ENCODE measurements around the gene VWA1.
A peak's percentile ranks its signal among the peaks of the same experiment; 100 is the strongest.

VWA1 gene, protein sequence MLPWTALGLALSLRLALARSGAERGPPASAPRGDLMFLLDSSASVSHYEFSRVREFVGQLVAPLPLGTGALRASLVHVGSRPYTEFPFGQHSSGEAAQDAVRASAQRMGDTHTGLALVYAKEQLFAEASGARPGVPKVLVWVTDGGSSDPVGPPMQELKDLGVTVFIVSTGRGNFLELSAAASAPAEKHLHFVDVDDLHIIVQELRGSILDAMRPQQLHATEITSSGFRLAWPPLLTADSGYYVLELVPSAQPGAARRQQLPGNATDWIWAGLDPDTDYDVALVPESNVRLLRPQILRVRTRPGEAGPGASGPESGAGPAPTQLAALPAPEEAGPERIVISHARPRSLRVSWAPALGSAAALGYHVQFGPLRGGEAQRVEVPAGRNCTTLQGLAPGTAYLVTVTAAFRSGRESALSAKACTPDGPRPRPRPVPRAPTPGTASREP

DNA sequence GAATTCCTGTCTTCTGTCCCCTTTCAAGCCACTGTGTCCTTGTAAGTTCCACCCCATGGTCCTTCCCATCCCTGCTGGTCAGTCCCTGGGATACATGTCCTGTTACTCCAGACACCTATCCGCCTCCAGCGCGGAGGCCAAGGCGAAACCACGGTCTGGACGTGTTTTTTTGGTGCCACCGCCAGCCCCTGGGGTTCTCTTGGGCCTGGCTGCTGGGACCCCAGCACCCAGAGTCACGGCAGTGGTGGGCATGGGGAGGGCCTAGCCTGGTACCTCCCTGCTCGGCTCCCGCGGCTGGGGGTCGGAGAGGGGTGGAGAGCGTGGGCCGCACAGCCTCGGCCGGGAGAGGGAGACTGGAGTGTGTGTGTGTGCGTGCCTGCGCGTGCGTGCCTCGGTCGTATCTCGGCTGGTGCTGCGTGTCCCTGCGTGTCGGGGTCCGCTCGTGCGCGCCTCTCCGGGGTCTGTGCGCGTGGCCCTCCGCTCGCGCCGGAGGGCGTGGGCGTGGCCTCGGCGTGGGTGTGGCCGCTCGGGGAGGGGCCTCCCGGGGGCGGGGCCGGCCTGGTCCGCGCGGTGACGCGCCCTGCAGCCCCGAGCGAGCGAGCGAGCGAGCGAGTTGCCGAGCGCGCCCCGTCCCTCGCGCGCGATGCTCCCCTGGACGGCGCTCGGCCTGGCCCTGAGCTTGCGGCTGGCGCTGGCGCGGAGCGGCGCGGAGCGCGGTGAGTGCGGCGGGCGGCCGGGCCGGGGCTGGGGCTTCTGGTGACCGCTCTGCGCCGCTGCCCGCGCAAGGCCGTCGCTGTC is at the start of gene VWA1:
VWA1 (plus strand) TSS at position 585 of the 798 bp plus-strand sequence; CDS start at position 644, 59 bp downstream.
- DNase-seq (ENCODE audit: low spot score): peak; percentile 95

DNA sequence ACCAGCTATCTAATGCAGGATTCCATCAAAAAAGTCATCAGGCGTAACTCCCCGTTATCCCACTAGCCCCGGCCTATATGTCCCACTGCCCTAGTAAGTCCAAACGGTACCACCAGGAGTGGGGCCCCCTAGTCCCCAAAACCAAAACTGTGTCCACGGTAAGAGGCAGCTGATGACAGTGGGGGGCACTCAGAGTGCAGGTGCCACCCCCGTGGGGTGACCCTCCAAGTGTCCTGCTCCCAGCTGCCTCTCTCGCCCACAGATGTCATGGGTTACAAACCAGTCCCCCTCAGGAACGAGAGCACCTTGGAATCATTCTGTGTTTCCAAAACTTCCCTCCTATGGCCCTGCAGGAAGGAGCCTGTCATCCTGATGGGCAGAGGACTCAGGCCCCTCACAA is 49.6 kb upstream of the VWA1 start:
- no peak for DNase-seq (ENCODE audit: low spot score)

DNA sequence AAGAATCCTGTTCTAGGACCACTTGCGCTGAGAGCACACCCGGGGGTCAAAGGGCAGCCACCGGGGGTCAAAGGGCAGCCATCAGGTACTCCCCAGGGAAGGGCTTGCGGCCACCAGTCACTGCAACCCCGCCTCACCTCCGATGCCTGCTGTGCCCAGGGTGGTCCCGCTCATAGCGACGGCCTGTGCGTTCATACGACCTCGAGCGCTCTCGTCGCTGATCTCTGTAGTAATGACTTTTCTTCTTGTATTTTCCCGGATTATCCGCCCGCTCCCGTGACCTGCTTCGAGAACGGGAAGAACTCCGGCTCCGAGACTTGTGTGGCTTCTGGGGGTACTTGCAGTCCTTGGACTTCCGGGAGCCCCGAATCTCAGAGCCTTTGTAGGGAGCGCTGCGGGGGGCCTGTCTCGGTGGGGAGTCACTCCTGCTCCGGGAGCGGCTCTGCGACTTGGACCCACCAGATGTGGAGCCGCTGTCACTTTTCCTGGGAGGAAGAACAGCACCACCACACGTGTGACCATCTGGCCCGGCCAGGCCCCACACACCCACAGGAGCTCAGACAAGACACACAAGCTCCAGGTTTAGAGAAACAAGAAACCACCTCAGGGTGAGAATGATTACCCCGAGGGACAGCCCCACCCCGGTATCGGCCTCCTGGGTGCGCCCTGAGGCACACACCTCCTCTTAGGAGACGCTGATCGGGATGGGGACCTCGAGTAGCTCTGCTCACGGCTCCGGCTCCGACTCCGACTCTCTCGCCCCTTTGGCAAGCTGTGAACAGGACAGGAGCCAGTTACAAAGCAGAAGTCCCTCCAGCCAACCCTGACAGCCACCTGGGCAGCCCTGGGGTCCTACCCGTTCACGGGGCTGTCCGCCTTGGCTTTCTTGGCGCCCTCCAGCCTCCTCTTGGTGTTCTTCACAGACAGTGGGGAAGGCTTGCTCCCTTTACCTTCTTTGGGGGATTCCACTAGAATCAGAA is 48.1 kb upstream of the VWA1 start:
- no peak for DNase-seq (ENCODE audit: low spot score)

DNA sequence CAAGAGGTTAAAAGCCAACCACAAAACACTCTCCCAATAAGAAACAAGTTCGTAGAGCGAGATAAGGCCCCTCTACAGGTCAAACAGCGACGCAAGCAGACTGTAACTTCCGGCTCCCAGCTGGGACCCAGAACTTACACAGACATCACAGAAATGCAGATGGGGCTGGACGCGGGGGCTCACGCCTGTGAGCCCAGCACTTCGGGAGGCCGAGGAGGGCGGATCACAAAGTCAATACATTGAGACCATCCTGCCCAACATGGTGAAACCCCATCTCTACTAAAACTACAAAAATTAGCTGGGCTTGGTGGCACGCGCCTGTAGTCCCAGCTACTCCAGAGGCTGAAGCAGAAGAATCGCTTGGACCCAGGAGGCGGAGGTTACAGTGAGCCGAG is 47.4 kb upstream of the VWA1 start:
- DNase-seq (ENCODE audit: low spot score): no peak

DNA sequence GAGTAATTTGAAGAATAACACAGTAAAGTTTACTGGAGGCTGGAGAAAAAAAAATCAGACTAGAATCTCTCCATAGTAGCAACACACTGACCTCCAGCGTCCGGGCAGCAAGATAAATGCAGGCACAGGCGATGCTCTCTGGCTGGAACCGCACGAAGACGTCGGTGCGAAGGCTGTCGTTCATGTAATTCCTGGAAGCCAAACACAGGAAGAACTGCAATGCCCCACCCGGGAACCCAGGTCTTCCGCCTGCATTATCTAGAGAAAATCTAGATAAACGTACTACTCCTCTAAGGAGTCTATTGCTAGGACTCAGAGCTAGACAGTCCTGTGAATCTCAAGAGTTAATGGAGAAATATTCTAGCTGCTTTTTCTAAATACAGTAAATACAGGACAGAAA is 44.8 kb upstream of the VWA1 start:
- no peak for DNase-seq (ENCODE audit: low spot score)

DNA sequence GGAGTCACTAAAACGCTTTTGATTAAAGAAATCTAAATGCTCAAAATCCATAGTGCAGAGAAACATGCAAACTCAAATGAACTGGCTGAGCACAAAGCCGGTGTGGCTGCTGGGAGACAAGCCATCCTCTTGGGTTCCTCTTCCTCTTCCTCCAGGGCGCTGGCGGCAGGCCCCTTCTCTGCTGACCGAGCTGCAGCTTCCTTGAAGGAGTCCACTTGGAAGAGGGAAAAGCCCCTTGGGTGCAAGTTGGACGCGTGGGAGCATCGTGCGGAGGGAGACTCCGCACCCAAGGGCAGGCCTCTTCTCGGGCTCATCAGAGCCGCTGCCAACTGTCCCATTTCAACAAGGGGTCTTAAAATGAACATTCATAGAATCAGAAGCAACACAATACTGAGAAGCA is 44.3 kb upstream of the VWA1 start:
- no peak for DNase-seq (ENCODE audit: low spot score)

DNA sequence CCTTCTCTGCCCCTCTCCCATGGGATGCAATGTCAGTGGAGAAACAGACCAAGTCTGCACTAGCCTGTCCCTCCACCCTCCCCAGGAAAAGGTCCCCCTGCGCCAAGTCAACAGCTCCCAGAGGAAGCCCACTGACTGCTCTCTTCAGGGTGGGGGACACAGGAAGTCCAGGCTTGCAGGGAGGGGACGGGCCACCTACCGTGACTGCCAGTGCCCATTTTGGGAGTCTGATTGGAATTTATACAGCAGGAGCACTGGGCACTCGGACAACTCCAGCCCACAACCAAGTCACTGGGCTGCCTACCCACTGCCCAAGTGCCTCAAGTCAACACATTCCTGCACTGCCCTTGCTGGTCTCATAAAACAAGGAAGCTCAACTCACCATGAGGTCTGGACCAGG is 42.5 kb upstream of the VWA1 start:
- no peak for DNase-seq (ENCODE audit: low spot score)

DNA sequence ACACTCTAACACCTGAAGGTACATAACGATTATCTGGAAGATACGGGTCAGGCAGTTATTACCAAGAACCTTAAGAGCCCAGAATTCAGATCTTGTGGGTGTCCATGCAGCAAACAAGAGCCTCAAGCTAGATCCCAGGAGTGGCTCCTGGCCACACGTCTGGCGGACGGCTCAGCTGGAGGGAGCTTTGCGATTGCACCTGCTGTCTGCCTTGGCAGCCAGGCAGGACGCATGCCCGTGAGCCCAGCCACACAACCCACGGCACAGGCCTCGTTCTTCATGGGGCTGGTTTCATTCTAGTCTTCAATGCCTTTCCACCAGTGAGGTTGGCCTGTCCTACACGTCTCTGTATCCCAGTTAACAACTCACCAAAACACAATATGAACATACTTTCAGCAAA is 42.1 kb upstream of the VWA1 start:
- DNase-seq (ENCODE audit: low spot score): no peak

DNA sequence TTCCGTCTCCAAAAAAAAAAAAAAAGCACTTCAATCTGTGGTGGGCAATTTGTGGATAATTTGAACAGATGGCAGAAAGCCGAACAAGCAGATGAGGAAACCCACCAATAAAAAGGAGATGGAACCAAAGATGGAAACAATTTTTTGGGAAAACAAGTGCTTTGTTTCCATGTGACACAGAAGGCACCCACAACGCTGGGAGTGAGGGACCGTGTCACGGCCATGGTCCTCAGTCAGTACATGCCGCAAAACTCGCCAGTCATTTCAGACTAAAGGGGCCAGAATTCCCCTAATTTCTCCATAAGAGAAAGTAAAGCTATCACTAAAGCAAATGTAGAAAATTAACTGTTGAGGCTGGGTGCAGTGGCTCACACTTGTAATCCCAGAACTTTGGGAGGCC is 41.4 kb upstream of the VWA1 start:
- no peak for DNase-seq (ENCODE audit: low spot score)

DNA sequence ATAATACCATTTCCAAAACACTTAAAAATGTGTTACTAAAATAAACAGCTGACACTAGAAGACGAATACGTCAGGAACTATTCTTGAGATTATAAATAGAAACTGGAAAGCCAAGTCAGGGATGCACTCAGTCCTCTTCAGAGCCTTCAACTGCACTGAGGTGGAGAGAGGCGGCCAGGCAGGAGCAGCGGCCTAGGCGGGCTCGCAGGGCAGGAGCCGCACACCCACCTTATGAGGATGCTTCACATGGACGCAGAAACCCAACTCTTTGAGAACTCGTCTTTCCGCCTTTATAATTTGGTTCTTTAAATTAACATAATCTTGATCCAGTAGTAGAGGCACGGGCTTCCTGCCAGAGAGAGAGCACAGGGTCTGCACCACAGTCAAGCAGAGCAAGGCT is 40.3 kb upstream of the VWA1 start:
- DNase-seq (ENCODE audit: low spot score): no peak

DNA sequence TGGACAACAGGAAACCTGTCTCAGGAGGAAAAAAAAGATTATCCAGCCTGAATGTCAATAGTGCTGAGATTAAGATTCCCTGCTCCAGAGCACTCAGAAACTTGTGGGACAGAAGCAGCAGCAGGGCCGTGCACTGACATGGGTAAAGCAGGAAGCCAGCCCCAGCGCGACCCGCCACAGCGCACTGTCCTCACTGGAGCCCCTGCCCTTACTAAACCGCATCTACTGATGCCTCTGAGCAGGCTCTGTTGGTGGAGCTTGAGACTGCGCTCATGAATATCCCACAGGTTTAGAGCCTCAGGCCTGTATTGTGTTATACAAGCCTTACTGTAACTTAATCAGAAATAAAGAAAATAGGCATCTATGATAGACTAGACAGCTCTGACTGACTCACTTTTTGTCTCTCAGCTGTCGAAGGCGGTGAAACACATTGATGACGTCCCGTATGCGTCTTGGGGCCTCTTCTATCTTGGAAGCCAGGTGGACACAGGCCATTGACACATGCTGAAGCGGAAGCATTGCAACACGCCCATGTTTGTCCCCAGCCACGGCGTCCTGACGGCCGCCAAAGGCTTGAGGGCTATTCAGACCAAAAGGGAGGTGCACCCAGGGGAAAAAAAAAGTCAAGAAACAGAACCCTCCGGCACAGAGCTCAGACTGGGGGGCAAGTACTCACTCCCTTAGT is 37.5 kb upstream of the VWA1 start:
- no peak for DNase-seq (ENCODE audit: low spot score)

DNA sequence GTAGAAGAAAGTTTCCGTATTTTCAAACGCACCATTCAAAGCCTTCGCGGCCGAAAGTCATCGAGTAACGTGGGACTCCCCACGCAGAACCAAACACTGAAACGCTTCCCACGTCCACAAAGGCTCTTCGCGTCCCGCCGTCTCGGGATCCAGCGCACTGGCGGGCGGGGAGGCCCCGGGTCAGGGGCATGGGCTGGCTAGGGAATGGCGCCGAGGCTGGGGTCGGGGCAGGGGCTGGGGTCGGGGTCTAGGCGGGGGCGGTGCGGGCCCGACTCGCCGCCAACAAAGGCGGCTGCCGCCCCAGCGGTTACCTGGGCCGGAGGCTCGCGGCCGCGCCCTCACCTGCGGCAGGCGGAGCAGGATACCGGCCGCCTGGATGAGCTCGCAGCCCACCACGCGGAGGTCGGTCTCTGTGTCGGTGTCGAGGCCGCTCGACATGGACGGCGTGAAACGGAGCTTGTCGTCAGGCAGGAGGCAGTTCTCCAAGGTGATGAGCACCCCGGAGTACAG is 36.8 kb upstream of the VWA1 start:
- no peak for DNase-seq (ENCODE audit: low spot score)

DNA sequence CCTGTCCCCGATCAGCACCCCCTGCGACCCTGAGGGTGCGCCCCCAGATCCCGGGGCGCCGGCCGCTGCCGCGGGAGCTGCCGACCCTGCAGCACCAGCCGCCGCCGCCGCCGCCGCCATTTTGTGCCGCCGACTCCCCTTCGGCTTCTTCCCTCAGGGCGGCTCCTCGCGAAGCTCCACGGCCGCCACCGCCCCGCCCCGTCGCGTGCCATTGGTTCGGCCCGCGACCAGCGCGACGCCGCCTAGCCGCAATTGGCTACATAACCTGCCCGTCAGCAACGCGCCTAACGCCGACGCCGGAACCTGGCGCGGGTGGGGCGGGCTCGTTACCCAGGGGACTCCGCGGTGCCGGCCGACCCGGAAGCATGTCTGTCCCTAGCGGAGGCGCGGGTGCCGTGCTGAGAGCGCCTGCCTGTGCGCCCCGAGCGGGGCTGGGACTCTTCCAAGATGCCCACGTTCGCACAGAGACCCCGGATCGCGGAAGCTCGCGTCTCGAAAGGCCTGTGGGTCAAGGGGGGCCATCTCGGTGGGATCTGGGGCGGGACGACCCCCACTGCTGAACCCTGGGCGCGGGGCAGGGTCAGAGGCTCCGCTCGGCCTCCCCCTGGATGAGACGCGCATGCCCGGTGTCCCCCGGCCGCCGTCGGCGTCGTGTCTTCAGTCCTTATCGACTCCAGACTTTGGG is 36.2 kb upstream of the VWA1 start, which contains the start of gene CCNL2:
CCNL2 (minus strand) TSS at position 149 of the 685 bp plus-strand sequence; CDS start at position 120, 29 bp downstream.
- DNase-seq (ENCODE audit: low spot score): peak; percentile 98

DNA sequence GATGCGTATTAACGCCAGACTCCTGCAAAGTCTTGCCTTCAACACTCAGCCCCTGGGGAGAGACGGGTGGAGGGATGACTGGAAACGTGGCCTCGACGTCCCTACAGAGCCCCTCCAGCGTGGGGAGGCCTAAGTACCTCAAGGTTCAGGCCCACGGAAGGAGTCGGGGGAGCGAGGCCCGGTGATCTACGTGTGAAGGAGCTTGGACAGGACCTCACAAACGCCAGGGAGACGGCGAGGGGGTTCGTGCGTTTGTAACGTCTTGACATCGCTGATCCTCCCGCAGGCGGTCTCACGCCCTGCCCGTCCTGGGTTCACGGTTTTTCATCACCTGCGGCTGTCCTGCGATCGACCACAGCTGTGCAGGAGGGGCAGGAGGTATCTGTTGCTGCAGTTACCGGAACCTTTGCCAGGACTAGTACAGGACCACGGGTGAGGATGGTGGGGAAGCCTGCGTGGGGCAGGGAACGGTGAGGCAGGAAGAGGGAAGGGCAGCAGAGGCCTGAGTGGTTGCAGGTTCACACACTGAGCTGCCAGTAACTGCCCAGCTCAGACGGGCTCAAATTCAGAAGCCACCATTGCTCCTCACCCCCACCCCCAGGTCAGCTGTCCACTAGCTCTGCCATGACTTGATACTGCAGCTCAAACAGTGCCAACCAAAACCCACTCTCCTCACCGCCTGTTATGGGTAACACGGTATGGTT is 35.5 kb upstream of the VWA1 start:
- no peak for DNase-seq (ENCODE audit: low spot score)

DNA sequence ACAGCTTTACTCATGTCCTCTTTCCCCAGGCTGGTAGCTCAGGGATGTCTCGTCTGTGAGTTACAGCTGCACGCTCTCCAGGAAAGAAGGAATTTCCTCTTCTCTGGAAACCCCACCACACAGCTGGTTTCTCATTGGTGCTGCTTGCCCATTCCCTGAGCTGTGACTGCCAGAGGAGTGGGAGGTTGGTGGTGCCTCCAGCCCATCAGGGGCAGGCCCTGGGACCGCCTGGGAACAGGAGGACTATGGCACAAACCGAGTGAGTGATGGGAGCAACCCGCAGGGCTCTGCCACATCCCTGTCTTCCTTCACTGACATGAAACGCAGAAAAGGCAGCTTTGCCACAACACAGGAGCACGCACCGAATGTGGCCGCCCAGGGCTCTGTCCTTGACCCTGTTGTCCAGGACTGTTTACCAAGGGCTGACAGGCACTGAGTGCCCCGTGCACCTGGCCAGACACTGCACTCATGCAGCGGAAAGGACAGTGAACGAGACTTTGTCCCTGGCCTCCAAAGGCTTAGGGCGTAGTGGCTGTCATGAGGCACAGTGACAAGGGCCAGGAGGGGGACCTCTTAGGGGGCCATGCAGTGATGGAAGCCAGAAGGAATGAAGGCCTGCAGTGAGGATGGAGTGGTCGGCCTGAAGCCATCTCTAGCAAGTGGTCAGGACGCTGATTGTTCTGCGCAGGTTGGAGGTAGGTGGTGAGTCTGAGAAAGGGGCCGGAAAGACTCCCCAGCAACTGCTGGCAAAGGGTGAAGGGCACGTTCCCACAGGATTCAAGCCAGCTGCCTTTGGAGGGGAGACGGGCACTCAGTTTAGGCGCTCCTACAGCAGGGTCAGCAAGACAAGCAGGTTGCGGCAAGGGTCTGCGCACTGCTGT is 34.7 kb upstream of the VWA1 start:
- no peak for DNase-seq (ENCODE audit: low spot score)

DNA sequence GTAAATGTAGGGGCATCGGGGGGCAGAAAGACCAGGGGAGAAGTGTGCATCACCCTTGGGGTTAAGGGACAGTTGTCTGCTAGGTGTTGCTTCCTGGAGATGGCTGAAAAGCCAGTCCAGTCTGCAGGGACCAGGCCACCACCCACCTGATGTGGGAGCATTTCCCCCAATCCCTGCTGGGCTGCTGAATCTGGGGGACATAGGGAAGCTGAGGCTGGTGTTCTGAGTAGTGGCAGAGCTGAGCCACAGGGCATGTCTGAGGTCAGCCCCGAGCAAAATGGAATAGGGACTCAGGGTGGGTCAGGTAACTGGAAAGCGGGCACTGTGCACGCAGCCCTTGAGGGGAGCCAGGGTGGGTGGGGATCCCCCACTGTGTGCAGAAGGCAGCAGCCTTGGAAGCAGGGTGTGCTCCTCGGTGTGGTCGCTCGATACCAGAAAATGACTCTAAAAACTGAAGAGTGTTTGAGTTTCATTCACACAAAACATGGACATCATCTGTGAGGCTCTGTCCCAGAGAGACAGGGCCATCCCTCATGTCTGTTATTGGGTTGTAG is 34.0 kb upstream of the VWA1 start:
- DNase-seq (ENCODE audit: low spot score): no peak

DNA sequence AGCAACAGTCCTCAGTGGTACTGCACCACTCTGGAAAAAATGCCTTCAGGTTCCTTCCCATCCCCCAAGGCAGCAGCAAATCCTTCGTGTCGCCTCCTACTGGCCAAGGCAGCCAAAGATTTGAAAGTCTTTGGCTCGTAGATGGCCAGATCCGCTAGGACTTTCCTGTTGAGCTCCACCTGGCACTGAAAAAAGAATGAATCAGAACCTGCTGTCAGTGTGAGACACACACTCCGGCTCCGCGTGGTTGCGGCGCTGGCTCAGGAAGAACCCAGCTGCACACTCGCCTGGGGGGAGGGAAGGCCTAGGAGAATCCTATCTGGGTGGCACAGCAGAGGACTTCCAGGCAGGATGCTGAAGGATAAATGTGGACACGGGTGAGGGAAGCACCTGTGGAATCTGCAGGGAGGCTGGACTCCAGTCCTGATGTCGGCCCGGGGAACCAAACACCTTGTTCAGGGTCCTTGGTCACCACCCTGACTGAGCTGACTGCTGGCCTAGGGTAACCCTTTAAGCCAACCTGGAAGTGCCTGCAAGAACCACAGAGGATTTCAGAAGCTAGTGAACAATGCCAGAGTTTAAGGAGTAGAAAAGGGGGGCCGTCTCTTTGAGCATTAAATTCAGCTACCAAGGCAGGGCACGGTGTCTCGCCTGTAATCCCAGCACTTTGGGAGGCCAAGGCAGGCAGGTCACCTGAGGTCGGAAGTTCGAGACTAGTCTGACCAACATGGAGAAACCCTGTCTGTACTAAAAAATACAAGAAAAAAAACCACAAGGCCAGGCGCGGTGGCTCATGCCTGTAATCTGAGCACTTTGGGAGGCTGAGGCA is 33.2 kb upstream of the VWA1 start:
- DNase-seq (ENCODE audit: low spot score): peak; percentile 43
